HG03521 (cell line): ENCODE results near the gene SCML1.

Experiments
- ATAC-seq: cut with Tn5 transposase; IDR thresholded peaks from one replicate; pipeline ENCODE4 v1.9.1; 2021; ENCODE audit warnings: mild to moderate bottlenecking, moderate library complexity; ENCODE audit not compliant: unreplicated experiment

Gene SCML1

DNA sequence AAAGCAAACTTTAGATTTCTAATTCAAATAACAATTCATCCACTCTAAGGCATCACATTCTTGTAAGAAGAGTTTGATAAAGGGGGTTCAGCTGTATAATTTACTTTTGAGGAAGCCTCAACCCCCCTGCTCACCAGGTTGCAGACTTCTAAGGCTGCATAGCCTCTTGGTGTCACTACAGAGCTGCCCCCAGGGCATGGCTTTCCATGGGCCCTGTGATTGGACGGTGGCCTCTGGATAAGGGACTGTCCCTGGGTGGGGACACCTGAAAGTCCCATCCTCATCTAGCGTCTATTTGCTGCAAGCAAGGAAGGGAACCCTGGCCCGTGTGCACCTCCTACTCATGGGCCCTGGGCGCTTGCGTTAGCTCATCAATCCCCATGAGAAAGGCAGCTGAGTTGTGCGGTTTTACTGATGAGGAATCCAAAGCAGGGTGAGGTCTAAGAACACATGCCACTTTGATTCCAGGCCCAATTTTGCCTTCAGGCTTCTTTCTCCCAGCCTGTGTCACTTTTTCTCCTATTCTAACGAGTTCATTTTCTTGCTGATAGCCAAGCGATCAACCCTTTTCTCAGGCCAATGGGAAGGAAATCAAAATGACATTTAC, 51.8 kb downstream of the SCML1 start:
- no peak for ATAC-seq

DNA sequence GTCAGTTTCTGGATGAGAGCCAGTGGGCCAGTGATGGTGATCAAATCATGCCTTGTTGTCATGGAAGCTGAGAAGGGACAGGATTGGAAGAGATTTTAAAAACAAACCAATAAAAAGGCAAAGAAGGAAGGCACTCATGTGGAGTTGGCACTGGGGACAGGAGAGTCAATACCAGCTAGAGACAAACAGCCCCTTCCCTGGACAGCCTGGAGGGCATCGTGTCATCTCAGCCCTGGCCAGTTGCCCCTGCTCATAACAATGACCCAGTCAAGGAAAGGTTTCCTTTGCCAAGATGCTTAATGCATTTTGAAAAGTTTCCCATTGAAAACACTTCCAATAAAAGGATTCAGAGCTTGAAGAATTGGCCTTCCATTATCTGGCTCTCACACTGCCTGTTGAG, 55.5 kb downstream of the SCML1 start:
- no peak for ATAC-seq

DNA sequence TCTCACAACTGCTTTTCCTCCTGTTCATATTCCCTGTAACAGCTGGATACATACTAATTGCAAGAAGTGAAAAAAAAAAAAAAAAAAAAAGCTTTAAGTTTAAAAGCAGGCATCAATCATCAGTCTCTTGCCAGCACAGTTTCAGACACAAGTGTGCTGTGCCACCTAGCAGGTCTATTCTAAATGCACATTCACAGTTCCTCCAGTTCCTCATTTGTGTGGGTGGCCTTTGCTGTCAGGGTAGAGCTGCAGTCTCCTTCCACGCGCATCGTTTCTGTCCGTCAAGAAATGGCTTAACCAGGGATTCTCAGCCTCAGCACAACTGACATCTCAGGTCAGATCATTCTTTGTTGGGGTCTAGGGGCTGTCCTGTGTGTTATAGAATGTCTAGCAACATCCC, 61.6 kb downstream of the SCML1 start:
- ATAC-seq = no peak

GRCh38 chrX:17801431-17801830, 64.1 kb downstream of the SCML1 start:
- ATAC-seq = no peak

DNA sequence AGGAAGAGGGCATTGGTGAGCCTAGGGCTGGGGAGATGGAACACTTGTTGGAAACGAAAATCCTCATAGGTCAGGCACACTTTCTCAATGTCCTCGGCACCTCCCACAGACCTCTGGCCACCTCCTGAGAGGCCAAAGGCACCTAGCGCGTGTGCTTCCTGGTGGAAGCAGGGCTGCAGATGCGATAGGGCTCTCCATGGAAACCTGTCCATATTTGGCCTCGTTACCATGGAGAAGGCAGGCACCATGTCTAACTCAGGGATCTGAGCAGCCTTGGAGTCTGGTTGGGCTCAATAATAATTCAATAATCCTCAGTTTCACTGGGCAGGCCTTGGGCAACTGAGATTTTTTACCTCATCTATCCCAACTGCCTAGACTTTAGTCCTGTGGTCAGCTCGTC, 65.5 kb downstream of the SCML1 start:
- ATAC-seq = no peak

DNA sequence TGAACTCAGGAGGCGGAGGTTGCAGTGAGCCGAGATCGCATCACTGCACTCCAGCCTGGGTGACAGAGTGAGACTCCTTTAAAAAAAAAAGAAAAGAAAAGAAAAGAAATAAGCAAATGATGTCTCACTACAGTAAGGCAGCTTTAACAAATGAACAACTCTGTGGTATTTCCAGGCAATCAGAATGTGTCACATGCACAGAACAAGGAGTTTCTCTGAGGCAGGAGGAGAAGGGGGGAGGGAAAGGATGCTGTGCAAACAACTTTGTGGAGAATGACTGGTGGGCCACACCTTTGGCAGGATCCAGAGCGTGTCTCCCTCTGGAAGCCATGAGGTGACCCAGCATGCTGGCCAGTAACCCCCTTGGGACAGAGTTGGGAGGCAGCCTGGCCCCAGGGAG, 66.2 kb downstream of the SCML1 start:
- ATAC-seq = no peak
